ENCODE measurements around the gene KDSR.

KDSR gene, protein sequence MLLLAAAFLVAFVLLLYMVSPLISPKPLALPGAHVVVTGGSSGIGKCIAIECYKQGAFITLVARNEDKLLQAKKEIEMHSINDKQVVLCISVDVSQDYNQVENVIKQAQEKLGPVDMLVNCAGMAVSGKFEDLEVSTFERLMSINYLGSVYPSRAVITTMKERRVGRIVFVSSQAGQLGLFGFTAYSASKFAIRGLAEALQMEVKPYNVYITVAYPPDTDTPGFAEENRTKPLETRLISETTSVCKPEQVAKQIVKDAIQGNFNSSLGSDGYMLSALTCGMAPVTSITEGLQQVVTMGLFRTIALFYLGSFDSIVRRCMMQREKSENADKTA

DNA sequence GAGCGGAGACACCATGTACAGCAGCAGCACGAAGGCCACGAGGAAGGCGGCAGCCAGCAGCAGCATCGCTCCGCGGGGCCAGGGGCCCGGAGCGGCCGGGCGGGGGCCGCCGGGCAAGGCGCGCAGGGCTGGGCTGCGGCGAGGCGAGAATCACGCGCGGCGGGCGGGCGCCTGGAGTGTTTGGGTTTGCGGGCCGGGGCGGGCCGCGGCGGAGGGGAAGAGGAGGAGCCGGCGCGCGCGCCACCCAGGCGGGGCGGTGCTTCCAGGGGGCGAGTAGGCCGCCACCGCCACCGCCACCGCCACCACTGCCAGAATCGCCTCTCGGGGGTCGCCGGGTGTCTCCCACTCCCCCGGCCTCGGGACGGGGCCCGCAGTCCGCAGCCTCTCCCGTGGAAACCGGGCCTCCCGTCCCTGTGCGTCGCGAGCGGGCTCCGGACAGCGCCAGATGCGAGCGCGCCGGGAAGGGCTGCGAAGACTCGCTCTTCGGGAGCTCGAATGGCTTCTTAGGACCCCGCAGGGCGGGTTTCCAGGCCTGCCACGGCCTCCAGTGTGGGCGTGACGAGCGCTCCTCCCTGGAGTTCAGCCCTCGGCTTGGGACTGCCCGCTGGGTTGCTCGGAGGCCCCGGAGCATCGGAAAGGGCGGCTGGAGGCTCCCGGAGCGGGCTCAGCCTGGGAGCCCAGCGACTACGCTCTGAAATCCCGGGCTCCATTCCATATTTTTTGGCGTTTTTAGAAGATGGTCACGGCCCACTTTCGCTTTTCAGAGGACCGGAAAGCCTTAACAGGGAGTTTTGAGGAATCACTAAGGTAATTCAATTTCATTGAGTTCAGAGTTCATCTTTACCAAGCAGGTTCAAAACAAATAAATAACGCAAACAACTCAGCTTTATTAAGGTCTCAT, at the start of gene KDSR:
Gene KDSR (minus strand): TSS at position 154 of the 901 bp plus-strand sequence. CDS start 88 bp downstream, at position 66.
- peak; percentile 76 for DNase-seq

DNA sequence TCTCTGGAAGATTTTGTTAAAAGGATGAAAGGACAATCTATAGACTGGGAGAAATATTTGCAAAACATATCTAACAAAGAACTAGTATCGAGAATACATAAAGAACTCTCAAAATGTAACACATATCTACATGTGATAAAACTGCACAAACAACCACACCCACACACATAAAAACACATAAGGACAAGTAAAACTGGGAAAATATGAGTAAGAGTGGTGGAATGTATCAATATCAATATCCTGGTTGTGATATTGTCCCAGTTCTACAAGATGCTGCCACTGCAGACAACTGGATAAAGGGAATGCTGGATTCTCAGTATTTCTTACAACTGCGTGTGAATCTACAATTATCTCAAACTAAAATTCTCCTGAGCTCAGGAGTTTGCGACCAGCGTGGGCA, 45.9 kb upstream of the KDSR start:
- DNase-seq: no peak

DNA sequence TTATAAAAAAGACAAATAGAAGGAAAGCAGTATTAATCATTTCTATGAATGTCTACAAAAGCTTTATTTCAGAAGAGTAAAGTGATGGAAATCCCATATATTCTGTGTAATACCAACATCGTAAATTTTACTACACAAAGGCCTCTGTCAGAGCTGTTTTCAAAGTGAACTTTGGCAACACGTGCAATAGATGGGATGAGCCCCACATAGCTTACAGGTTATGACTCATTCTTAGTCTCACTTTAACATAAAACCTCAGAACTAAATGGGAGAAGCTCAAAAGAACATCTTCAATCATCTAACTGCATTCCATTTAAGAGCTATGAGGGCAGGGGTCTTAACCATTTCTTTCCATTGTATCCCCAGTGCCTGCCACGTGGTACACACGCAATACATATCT, 43.8 kb upstream of the KDSR start:
- DNase-seq: no peak

DNA sequence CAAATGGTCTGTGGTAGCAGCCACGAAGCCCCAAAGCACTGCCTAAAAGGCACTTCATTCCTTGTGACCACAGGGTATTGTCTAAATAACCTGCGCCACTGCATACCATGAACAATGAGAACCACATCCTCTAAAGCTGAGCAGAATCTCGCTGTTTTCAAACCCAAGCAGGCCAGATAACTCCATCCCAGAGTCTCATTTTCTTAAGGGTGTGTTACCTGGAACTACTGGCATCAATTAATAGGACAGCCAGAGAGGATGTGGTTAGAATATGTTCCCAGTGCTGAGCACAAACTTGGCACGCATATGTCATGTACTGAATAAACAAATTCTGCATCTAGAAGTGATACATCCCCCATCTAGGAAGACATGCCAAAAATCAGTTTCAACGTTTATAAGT, 42.3 kb upstream of the KDSR start:
- DNase-seq: no peak

DNA sequence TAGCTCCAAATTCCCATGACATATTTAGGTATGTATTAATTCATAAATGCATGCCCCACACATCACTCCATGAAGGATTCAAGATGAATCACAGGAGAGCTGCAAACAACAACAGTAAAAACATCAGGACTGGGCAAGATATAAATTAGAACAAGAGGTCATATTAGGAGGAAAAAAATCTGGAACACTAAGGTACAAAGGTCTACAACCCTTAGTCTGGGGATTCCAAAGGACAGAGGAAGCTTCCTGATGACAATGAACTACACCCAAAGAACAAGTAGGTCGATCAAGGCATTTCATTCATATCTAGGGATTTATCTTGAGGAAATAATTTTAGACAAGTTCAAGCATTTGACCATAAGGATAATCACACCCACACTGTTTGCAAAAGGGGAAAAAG, 40.7 kb upstream of the KDSR start:
- DNase-seq: no peak

DNA sequence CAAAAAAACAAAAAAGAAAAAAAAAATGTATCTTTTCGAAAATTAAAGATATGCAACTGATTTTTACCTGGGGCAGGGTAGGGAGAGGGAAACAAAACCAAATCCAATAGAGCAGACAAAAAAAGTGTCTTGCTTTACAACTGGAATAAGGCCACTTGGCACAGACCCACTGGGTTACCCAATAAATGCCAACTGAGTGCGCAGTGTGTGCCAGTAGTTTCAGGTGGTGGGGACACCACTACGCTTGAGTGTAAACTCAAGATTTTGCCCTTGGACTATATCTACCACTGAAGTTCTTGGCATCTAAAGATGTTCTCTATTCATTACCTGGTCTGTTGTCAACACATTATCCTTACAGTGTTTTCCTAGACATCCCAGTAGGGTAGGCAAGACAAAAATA, 39.0 kb upstream of the KDSR start:
- DNase-seq: no peak

DNA sequence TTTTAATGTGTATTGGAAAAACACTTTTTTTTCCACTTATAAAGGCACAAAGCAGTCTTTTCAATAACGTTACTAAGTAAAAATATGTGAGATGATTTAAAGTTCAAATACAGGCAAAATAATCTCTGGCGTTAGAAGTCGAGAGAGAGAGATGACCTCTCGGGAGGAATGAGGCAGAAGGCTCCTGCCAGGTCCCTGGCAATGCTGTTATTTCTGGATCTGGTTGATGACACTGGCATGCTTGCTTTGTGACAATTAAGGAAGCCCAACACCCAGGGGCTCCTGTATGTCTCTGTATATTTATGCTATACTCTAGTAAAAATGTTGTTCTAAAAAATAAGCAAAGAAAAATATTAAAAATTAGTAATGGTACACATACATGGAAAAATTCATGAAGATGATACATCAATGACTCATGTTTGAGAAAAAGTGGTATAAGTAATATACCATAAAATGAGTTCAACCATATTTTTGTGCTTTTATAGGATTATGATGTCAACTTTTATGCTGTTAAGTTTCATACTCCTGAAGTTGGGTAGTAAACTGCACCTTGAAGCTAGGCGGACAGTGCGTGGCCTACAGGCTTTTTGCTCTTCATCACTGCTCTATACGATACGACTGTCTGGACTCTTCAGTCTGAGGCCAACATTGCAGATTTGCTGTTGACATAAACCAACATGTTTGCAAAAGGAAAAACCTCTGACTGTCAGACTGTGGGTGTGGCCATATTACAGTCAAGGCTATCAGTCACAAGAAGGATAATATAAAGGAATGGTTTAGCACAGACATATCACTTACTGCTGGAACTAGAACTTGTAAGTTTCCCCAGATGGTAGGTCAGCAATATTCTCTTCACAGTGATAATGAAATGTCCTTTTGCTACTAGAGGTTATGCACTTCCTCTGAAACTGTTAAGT, 35.5 kb upstream of the KDSR start:
- DNase-seq: no peak

DNA sequence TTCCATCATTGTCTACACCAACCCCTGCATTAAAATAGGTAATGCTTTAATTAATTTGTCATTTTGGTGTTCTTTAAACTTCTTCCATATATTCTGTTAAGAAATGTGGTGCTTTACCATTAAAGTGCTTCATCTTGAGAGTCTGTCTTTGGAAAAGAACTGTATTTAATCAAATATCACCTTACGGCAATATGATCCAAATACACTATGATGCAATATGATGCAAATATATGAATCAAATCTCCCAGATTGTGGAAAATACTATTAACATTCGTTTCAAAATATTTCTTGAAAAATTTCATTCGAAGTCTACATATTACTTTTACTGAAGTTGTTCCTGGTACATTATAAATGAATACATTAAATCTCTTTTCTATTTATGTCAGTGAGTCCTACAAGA, 32.3 kb upstream of the KDSR start:
- no peak for DNase-seq

DNA sequence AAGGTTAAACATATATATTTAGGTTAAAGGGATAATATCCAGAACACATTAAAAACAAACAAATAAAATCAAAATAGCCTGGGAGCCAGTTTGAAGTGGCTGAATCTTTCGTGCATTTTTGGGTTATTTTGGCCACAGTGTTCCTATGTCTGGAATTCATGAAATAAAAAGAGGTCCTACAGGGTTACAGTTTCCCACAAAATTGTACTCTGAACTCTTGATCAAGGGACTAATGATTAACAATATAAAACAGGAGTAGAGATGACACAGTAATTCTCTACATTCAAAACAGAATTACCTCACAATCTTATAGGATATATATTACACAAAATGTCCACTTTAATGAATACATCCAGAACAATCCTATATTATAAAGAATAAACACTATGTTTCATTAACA, 30.3 kb upstream of the KDSR start:
- no peak for DNase-seq

DNA sequence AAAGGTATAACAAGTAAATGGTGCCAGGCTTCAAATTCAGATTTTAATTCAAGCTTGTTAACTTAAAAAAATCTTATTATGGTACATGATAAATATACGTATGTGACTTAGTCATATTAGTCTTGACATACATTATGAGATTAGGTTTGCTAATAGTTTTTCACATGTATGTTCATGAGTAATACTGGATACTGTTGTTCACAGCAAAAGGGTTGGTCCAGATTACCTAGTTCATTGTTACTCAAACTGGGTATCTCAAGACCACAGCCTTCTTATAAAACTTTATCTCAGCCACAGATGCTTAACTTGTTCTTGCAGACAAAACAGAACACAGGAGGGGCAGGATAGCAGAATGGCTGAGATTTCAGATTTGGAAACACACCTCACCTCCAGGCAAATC, 28.5 kb upstream of the KDSR start:
- no peak for DNase-seq

DNA sequence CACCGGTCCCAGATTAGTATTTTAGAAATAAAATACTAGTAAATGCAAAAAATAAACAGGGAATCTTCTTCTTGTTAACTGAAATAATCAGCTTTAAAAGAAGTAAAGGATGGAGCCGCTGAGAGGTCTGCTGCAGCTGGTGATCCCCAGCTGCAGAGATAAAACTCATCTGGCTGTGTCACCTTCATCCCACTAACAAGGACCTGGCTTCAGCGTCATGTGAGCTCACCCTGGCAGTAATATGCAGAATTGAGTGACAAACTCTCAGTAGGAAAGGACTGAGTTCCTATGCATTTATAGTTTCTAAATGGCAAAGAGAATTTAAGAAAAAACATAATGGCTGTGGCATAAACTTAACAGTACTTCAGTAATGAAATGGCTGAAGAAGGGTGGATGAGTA, 27.9 kb upstream of the KDSR start:
- no peak for DNase-seq

DNA sequence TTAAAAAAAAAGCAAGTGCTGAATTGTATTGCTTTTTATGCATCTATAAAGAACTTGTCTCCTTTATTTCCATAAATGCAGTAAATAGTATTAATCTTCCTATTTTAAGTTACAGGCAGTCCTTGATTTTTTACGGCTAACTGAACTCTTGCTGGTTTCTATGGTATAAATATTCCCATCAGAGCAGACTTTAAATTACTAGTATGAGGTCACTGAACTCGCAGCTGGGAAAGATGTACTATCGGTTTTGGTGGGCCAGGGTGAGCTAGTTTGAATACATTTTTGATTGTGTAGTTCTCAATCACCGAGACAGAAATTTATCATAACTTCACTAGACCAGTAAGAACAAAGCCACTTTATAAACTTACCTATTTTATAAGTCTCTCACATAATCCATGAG, 20.9 kb upstream of the KDSR start:
- DNase-seq: no peak

DNA sequence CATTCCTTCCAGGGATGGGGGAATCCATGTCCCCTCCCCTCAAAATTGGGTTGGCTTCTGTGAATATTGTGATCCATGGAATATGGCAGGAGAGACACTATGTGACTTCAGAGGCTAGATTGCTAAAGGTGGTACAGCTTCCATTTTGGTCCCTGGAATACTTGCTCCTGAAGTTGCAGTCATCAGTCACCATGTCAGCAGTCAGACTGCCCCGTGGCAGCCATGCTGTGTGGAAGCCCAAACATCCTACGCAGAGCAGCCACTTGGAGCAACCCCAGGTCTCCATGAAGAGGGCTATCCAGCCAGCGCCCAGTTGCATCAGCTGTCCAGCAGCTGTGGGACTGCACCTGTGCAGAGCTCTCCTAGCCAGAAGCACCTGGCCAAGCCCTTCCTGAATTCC, 15.8 kb upstream of the KDSR start:
- DNase-seq: no peak

DNA sequence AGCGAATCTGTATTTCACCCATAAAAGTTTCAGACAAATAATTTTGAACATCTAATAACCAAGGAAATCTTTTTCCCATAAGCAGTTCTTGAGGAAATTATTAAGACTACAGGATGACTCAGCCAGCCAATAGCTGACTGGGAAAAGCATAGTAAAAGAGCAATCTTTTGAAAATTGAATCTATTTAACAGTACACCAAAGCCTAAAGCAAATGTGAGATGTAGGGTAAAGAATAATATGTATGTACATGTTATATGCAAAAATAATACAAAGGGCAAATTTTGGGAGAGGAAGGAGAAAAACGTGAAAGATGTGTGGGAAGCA, 12.6 kb upstream of the KDSR start:
- DNase-seq: no peak

DNA sequence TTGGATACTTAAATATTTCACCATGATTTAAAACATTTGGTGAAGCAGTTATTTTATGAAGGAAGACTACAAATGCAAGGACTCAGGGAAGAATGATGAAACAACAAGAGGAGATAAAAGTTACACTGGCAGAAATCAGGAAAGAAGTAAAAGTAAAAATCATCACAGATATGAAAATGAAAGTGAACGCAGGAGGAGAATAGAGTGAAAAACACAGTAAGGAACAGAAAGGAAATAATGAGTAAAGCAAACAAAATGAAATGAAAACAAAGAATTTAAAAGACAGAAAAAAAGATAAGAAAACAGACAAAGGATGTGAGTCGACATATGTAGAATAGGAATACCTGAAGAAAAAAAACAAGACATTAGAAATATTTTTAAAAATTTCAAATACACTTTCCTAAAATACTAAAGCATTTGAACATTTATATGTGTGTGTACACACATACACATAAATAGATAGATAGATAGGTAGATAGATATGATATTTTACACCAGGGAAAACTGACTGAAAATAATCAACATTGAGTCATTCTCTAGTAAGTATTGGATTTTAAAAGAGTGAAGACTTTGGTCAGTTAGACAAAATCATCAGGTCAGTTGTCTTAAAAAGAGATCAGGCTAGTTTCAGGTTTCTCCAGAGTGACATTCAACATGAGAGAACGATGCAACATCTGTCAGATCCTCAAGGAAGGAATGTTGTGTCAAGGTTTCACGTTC, 12.1 kb upstream of the KDSR start:
- DNase-seq: no peak

DNA sequence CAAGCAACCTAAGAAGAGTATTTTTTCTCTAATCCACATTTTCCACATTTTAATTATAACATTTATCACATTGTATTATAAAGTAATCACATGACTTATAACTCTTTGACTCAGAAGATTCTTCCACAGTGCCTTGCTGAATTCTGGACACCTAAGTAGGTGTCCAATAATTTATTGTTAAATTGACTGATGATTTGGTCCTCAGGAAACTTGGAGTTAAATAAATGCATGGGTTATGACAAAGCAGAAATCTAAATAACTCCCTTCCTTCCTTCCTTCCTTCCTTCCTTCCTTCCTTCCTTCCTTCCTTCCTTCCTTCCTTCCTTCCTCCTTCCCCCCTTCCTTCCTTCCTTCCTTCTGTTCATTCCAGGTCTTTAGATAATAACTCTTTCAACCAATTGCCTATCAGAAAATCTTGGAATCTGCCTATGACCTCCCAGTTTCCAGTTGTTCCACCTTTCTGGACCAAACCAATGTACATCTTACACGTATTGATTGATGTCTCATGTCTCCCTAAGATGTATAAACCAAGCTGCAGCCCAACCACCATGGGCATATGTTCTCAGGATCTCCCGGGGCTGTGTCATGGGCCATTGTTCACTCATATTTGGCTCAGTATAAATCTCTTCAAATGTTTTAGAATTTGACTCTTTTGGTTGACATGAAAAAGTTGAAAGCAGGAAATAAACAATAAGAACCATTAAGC, 10.4 kb upstream of the KDSR start:
- no peak for DNase-seq

DNA sequence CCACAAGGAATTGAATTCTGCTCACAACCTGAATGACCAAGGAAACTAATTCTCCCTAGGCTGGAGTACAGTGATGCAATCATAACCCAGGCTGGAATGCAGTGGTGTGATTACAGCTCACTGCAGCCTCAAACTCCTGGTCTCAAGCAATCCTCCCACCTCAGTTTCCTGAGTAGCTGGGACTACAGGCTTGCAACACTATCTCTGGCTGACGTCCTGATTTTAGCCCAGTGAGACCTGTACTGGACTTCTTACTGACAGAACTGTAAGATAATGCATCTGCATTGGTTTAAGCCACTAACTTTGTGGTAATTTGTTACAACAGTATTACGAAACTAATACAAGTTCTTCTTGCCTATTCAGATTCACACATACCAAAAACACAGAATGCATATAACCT, 9.5 kb upstream of the KDSR start:
- DNase-seq: no peak

DNA sequence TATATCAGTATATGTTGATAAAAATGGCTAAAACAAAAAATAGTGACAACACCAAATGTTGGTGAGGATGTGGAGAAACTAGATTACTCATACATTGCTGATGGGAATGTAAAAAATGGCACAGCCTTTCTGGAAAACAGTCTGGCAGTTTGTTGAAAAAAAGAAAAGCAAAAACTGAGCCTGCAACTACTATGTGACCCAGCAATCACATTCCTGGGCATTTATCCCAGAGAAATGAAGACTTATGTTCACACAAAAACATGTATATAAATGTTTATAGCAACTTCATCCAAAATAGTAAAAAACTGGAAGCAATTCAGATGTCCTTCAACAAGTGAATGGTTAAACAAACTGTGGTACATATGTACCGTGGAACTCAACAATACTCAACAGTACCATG, 7.5 kb upstream of the KDSR start:
- no peak for DNase-seq

DNA sequence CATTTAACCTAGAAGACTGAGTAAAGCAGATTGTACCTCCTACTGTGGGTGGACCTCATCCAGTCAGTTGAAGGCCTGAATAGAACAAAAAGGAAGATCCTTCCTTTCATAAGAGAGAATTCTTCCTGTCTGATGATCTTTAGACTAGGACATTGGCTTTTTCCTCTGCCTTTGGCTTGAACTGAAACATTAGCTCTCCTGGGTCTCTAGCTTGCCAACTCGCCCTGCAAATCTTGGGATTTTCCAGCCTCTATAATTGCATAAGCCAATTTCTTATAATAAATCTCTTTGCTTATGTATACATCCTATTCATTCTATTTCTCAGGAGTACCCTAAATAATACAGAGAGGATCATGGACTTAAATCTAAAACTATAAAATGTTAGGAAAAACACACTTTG, 6.2 kb upstream of the KDSR start:
- no peak for DNase-seq

DNA sequence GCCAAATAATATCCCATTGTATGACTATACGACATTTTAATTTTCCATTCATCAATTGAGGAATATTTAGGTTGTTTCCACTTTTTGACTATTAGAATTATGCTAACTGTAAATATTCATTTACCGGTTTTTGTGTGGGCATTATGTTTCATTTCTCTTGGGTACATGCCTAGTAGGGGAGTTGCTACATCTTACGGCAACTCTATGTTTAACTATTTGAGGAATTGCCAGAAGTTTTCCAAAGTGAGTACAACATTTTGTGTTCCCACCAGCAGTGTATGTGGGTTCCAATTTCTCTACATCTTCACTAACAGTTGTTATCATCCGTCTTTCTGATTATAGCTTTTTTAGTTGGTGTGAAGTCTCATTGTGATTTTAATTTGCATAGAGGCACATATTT, 1.6 kb upstream of the KDSR start:
- no peak for DNase-seq

DNA sequence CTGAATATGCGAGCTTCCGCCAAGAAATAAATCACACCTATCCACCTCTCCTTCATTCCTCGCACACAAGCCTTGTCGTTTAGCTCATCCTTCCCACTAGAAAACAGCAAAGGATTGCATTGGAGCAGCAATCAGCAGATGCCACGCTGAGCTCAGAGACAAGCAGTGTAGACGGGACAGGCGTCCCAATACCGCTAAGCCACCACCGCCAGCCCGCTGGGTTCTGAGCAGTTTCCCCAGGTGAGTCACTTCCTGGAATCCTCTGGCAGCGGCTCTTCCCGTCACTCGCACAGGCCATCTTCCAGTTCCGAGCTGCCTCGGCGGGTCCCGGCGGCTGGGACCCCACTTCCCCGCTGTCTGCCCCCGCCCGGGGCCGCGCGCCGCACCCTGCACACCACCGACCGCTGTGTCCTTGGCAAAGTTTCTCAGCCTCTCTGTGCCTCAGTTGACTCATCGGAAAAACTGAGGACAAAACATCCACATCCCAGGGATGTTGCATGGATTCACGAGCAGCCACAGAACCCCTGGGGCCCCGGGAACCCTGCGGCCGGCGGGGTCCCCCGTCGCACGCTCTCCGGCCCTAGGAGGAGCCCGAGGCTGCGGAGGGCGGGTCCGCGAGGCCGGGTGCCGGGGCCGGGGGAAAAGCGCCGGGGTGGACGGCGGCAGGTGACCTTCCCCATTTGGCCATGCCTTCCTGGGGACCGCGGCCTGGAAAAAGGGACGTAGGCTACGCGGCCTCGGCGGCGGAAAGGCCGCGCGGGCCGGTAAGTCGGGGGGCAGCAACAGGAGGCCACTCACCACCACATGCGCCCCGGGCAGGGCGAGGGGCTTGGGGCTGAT, 573 bp downstream of the KDSR start:
- peak; percentile 64 for DNase-seq

Measured in activated effector memory CD4-positive, alpha-beta T cell treated with Interleukin-2 at 50 U/mL for 16 hours (primary cell).